WTC11 (cell line): Measurements from ENCODE around the gene MAP3K2. TPM values are rescaled to one million over a fixed set of nuclear protein-coding genes. Genes with fewer than 3 reads are reported as not detected.

ENCODE experiments used
- ATAC-seq: fragments of 200-7000 bp; cut with Tn5 transposase; 2 replicates; pipeline ENCODE4 v1.10.0; 2021; ENCODE audit warnings: mild to moderate bottlenecking, moderate library complexity
- CTCF ChIA-PET: fragments of 300-600 bp; sonication (Branson Sonifier 250); formaldehyde crosslinking; loops from one replicate; lab custom pipeline; 2021; ENCODE audit warnings: antibody characterized with exemption; lab: Charles Lee
- POLR2A ChIA-PET: fragments of 350-600 bp; sonication (Branson Sonifier 250); formaldehyde crosslinking; loops from one replicate; lab custom pipeline; 2021; ENCODE audit warnings: antibody characterized with exemption; lab: Charles Lee
- DNase-seq: peaks from one replicate; pipeline ENCODE4 v3.0.0; 2021; ENCODE audit warnings: low spot score
- H3K27ac Mint-ChIP-seq: 2 replicates; pipeline ENCODE4 v1.8.0; 2021; ENCODE audit warnings: mixed read lengths
- H3K27me3 Mint-ChIP-seq: 2 replicates; pipeline ENCODE4 v1.8.0; 2021; ENCODE audit warnings: low read depth, mild to moderate bottlenecking, moderate library complexity, mixed read lengths
- H3K36me3 Mint-ChIP-seq: 2 replicates; pipeline ENCODE4 v1.8.0; 2021; ENCODE audit warnings: mixed read lengths
- H3K4me1 Mint-ChIP-seq: 2 replicates; pipeline ENCODE4 v1.8.0; 2022; ENCODE audit warnings: mixed read lengths
- H3K4me3 Mint-ChIP-seq: 2 replicates; pipeline ENCODE4 v1.8.0; 2021; ENCODE audit warnings: mild to moderate bottlenecking, moderate library complexity, mixed read lengths
- H3K9me3 Mint-ChIP-seq: 2 replicates; pipeline ENCODE4 v1.8.0; 2021; ENCODE audit warnings: mixed read lengths
- ESRRA ChIP-seq: sonication (generic); formaldehyde crosslinking; IDR thresholded peaks from 2 replicates; pipeline ENCODE4 v1.8.1; 2022; ENCODE audit warnings: mild to moderate bottlenecking, missing genetic modification reagents, borderline replicate concordance
- FOXK1 ChIP-seq: sonication (generic); formaldehyde crosslinking; IDR thresholded peaks from 2 replicates; pipeline ENCODE4 v1.8.0; 2022; ENCODE audit warnings: mild to moderate bottlenecking, moderate library complexity, missing genetic modification reagents
- HMGA2 ChIP-seq: fragments of 250-450 bp; sonication (Bioruptor Pico); IDR thresholded peaks from 2 replicates; pipeline ENCODE4 v1.4.0; 2021; ENCODE audit warnings: mild to moderate bottlenecking, moderate library complexity
- NFATC4 ChIP-seq: fragments of 250-450 bp; sonication (Bioruptor Pico); IDR thresholded peaks from 2 replicates; pipeline ENCODE4 v1.9.0; 2021; ENCODE audit warnings: mild to moderate bottlenecking
- NFYB ChIP-seq: sonication (generic); formaldehyde crosslinking; conservative IDR thresholded peaks from 2 replicates; pipeline ENCODE4 v1.8.0; 2022; ENCODE audit warnings: low read depth, missing genetic modification reagents
- SMAD3 ChIP-seq: sonication (generic); formaldehyde crosslinking; IDR thresholded peaks from 2 replicates; pipeline ENCODE4 v1.8.0; 2022; ENCODE audit warnings: missing genetic modification reagents, mild to moderate bottlenecking, borderline replicate concordance
- SP1 ChIP-seq: sonication (generic); formaldehyde crosslinking; conservative IDR thresholded peaks from 2 replicates; pipeline ENCODE4 v1.8.1; 2022; ENCODE audit warnings: missing genetic modification reagents
- TCF7 ChIP-seq: sonication (generic); formaldehyde crosslinking; IDR thresholded peaks from 2 replicates; pipeline ENCODE4 v1.8.0; 2022; ENCODE audit warnings: mild to moderate bottlenecking, low read depth, missing genetic modification reagents, moderate library complexity
- TP53 ChIP-seq: sonication (generic); formaldehyde crosslinking; IDR thresholded peaks from 2 replicates; pipeline ENCODE4 v1.8.1; 2023; ENCODE audit warnings: mild to moderate bottlenecking, missing genetic modification reagents
- ZNF396 ChIP-seq: fragments of 250-450 bp; sonication (Bioruptor Pico); IDR thresholded peaks from 2 replicates; pipeline ENCODE4 v1.8.0; 2021; ENCODE audit warnings: mild to moderate bottlenecking, moderate library complexity, borderline replicate concordance
- ZNF671 ChIP-seq: fragments of 250-450 bp; sonication (Bioruptor Pico); IDR thresholded peaks from 2 replicates; pipeline ENCODE4 v1.8.0; 2021; ENCODE audit warnings: mild to moderate bottlenecking
- total RNA-seq: library from RNA; stranded (reverse); gene quantifications from 3 replicates; pipeline ENCODE4 v1.2.3, GENCODE V29; 2021
- TF ChIP-seq, protein P1 (sequence below): sonication (generic); formaldehyde crosslinking; IDR thresholded peaks from 2 replicates; pipeline ENCODE4 v1.8.0; 2023; ENCODE audit warnings: mild to moderate bottlenecking, missing genetic modification reagents
- TF ChIP-seq, protein P2 (sequence below): sonication (generic); formaldehyde crosslinking; IDR thresholded peaks from 2 replicates; pipeline ENCODE4 v1.8.1; 2022; ENCODE audit warnings: missing genetic modification reagents, borderline replicate concordance
- TF ChIP-seq, protein P3 (sequence below): sonication (generic); formaldehyde crosslinking; conservative IDR thresholded peaks from 2 replicates; pipeline ENCODE4 v1.8.1; 2022; ENCODE audit warnings: mild to moderate bottlenecking, missing genetic modification reagents
- TF ChIP-seq, protein P4 (sequence below): sonication (generic); formaldehyde crosslinking; IDR thresholded peaks from 2 replicates; pipeline ENCODE4 v1.8.1; 2022; ENCODE audit warnings: low read depth, missing genetic modification reagents, borderline replicate concordance
- TF ChIP-seq, protein P5 (sequence below): sonication (generic); formaldehyde crosslinking; IDR thresholded peaks from 2 replicates; pipeline ENCODE4 v1.8.0; 2022; ENCODE audit warnings: mild to moderate bottlenecking, missing genetic modification reagents
- TF ChIP-seq, protein P6 (sequence below): sonication (generic); formaldehyde crosslinking; IDR thresholded peaks from 2 replicates; pipeline ENCODE4 v1.8.0; 2022; ENCODE audit warnings: mild to moderate bottlenecking, missing genetic modification reagents

MAP3K2 gene
- total RNA-seq, 1 experiment from 2014 or later, result 26.9 TPM

DNA sequence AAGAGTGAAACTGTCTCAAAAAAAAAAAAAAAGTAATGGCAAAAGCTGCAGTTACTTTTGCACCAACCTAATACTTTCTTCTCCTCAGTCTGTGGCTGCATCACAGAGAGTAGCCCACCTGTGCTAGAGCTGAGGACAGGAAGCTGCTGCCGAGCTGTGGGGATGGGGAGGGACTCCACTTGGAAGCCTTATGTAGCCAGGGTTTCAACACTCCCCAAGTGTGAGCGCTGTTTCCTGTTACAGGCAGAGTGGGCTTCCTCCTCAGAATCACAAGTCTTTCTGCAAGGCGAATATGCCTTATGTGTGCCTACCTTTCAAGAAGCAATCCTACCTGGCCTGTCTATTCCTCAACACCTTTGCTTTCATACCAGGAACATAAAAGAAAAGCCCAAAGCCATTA, 131.4 kb downstream of the MAP3K2 start:
- Mint-ChIP-seq H3K4me3 (no peak overlapping the region), H3K27ac (0 out of 2 replicates have a peak overlapping the region, but pooled peaks have one; percentile 38), H3K36me3 (peaks cover 31% of the 10 kb centered on the region), H3K9me3 (no peaks in the 10 kb centered on the region), H3K4me1 (no peaks in the 10 kb centered on the region), H3K27me3 (no peaks in the 10 kb centered on the region)
- no peak for DNase-seq
- no peak for TF ChIP-seq ZNF671 (CRISPR knock-in tag)
- TF ChIP-seq, protein P1, sequence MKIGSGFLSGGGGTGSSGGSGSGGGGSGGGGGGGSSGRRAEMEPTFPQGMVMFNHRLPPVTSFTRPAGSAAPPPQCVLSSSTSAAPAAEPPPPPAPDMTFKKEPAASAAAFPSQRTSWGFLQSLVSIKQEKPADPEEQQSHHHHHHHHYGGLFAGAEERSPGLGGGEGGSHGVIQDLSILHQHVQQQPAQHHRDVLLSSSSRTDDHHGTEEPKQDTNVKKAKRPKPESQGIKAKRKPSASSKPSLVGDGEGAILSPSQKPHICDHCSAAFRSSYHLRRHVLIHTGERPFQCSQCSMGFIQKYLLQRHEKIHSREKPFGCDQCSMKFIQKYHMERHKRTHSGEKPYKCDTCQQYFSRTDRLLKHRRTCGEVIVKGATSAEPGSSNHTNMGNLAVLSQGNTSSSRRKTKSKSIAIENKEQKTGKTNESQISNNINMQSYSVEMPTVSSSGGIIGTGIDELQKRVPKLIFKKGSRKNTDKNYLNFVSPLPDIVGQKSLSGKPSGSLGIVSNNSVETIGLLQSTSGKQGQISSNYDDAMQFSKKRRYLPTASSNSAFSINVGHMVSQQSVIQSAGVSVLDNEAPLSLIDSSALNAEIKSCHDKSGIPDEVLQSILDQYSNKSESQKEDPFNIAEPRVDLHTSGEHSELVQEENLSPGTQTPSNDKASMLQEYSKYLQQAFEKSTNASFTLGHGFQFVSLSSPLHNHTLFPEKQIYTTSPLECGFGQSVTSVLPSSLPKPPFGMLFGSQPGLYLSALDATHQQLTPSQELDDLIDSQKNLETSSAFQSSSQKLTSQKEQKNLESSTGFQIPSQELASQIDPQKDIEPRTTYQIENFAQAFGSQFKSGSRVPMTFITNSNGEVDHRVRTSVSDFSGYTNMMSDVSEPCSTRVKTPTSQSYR (CRISPR knock-in tag), result no peak
- no peak; the same call in 1 of the 2 replicates for ATAC-seq
- POLR2A ChIA-PET, result no interaction called here
- CTCF ChIA-PET, result interaction anchor here (0.7 to 1.1 kb wide), 2 partner anchors 48 to 55 kb away, joined by 3 read pairs; no protein-coding TSS in a partner anchor

DNA sequence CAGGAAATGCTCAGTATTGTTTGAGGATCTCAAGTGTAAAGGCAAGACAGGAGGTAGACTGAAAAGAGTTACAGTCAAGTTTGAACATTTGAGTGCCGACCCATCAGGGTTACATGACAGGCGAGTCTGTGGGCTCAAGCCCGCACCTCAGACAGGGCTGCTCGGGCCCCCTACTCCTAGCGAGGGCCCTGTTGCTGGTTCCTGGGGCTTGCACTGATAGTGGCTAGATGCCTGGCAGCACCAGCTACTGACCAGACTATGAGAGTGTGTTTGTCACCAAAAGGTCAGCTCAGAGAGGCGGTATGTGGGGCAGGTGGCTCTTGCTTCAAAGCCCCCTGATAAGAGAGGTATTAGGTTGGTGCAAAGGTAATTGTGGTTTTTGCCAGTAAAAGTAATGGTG, 132.1 kb downstream of the MAP3K2 start:
- POLR2A ChIA-PET, result no interaction called here
- Mint-ChIP-seq H3K27ac (no peak overlapping the region), H3K4me1 (no peaks in the 10 kb centered on the region), H3K27me3 (no peaks in the 10 kb centered on the region)
- ATAC-seq (no peak), DNase-seq (no peak)
- CTCF ChIA-PET, result interaction anchor here (1.1 to 2.0 kb wide), 2 partner anchors 54 to 59 kb away, joined by 3 to 6 read pairs; no protein-coding TSS in a partner anchor
- TF ChIP-seq SMAD3 (CRISPR knock-in tag), result no peak
- no peak for TF ChIP-seq NFYB
- TF ChIP-seq NFATC4 (CRISPR knock-in tag), result no peak
- TF ChIP-seq, protein P1 (CRISPR knock-in tag), result no peak
- TF ChIP-seq, protein P2, sequence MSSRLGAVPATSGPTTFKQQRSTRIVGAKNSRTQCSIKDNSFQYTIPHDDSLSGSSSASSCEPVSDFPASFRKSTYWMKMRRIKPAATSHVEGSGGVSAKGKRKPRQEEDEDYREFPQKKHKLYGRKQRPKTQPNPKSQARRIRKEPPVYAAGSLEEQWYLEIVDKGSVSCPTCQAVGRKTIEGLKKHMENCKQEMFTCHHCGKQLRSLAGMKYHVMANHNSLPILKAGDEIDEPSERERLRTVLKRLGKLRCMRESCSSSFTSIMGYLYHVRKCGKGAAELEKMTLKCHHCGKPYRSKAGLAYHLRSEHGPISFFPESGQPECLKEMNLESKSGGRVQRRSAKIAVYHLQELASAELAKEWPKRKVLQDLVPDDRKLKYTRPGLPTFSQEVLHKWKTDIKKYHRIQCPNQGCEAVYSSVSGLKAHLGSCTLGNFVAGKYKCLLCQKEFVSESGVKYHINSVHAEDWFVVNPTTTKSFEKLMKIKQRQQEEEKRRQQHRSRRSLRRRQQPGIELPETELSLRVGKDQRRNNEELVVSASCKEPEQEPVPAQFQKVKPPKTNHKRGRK, result no peak
- no peak for TF ChIP-seq FOXK1
- TF ChIP-seq TCF7 (CRISPR knock-in tag), result no peak
- no peak for TF ChIP-seq HMGA2
- TF ChIP-seq, all 79 proteins: peak for 0
- Mint-ChIP-seq H3K9me3 (no peaks in the 10 kb centered on the region), H3K36me3 (peaks cover 25% of the 10 kb centered on the region), H3K4me3 (no peak overlapping the region)

DNA sequence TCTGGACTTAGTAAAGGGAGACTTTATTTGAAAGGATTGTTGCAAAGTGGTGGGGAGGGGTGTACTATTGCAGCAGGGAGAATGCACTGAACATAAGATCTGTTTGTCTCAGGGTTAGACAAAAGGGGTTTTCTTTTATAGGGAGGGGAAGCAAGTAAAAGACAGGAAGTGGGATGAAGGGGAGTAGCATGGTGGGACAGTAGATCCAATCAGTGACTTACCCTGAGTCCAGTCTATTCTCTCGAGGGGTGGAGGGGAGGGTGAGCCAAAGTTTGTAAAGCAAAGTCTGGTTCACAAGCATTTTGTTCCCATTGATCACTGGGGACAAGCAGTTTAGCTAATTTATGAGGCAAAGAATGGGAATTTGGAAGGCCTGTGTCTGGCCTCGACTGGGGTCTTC, 132.6 kb downstream of the MAP3K2 start:
- Mint-ChIP-seq H3K4me3 (no peak overlapping the region), H3K27me3 (no peaks in the 10 kb centered on the region), H3K4me1 (no peaks in the 10 kb centered on the region), H3K36me3 (peaks cover 19% of the 10 kb centered on the region), H3K9me3 (no peaks in the 10 kb centered on the region), H3K27ac (no peak overlapping the region)
- ATAC-seq, result no peak
- ChIA-PET POLR2A (no interaction called here), CTCF (interaction anchor here (1.1 to 2.0 kb wide), 2 partner anchors 53 to 58 kb away, joined by 3 to 6 read pairs; no protein-coding TSS in a partner anchor)
- DNase-seq, result no peak
- TF ChIP-seq SP1 (CRISPR knock-in tag) (no peak), ESRRA (CRISPR knock-in tag) (no peak), TP53 (CRISPR knock-in tag) (no peak), ZNF396 (CRISPR knock-in tag) (no peak)
- TF ChIP-seq, protein P3, sequence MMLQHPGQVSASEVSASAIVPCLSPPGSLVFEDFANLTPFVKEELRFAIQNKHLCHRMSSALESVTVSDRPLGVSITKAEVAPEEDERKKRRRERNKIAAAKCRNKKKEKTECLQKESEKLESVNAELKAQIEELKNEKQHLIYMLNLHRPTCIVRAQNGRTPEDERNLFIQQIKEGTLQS (CRISPR knock-in tag), result no peak
- TF ChIP-seq, protein P4, sequence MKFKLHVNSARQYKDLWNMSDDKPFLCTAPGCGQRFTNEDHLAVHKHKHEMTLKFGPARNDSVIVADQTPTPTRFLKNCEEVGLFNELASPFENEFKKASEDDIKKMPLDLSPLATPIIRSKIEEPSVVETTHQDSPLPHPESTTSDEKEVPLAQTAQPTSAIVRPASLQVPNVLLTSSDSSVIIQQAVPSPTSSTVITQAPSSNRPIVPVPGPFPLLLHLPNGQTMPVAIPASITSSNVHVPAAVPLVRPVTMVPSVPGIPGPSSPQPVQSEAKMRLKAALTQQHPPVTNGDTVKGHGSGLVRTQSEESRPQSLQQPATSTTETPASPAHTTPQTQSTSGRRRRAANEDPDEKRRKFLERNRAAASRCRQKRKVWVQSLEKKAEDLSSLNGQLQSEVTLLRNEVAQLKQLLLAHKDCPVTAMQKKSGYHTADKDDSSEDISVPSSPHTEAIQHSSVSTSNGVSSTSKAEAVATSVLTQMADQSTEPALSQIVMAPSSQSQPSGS (CRISPR knock-in tag), result no peak
- TF ChIP-seq, protein P5, sequence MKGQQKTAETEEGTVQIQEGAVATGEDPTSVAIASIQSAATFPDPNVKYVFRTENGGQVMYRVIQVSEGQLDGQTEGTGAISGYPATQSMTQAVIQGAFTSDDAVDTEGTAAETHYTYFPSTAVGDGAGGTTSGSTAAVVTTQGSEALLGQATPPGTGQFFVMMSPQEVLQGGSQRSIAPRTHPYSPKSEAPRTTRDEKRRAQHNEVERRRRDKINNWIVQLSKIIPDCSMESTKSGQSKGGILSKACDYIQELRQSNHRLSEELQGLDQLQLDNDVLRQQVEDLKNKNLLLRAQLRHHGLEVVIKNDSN (CRISPR knock-in tag), result no peak
- TF ChIP-seq, protein P6, sequence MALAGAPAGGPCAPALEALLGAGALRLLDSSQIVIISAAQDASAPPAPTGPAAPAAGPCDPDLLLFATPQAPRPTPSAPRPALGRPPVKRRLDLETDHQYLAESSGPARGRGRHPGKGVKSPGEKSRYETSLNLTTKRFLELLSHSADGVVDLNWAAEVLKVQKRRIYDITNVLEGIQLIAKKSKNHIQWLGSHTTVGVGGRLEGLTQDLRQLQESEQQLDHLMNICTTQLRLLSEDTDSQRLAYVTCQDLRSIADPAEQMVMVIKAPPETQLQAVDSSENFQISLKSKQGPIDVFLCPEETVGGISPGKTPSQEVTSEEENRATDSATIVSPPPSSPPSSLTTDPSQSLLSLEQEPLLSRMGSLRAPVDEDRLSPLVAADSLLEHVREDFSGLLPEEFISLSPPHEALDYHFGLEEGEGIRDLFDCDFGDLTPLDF (CRISPR knock-in tag), result no peak
